IMR-90 (cell line): ENCODE data around the gene ARHGAP28. TPM values are rescaled to one million over a fixed set of nuclear protein-coding genes. Genes with fewer than 3 reads are reported as not detected.
A peak's percentile ranks its signal among the peaks of the same experiment; 100 is the strongest.

Source experiments
- ATAC-seq: fragments of 200-7000 bp; cut with Tn5 transposase; 2 replicates; pipeline ENCODE4 v1.9.1; 2020; ENCODE audit warnings: low read depth, mild to moderate bottlenecking, moderate library complexity
- BruUV-seq: library from RNA; stranded (reverse); fragments of 400-500 nt; replicated peaks from 2 replicates; lab custom pipeline; 2021; lab: Mats Ljungman, UMichigan
- CTCF ChIA-PET: fragments of 300-600 bp; formaldehyde crosslinking; extraction: SDS; loops from one replicate; lab custom pipeline; 2021; ENCODE audit warnings: antibody characterized with exemption; lab: Yijun Ruan, JAX
- POLR2A ChIA-PET: fragments of 300-600 bp; sonication (Branson Sonifier 250); formaldehyde crosslinking; loops from one replicate; lab custom pipeline; 2022; ENCODE audit warnings: antibody characterized with exemption; ENCODE audit not compliant: unreplicated experiment; lab: Charles Lee
- DNase-seq: peaks from one replicate; pipeline ENCODE4 v3.0.0; 2013
- H2AFZ ChIP-seq: replicated peaks from 2 replicates; pipeline ENCODE3; 2013; ENCODE audit warnings: low read length, mild to moderate bottlenecking; ENCODE audit not compliant: poor library complexity
- H2AK5ac ChIP-seq: 2 replicates; pipeline ENCODE4 v1.6.1; 2013; ENCODE audit warnings: low read depth, low read length, inconsistent platforms
- H2AK9ac ChIP-seq: replicated peaks from 2 replicates; pipeline ENCODE3; 2013; ENCODE audit warnings: mild to moderate bottlenecking, low read depth, low read length, moderate library complexity; ENCODE audit not compliant: poor library complexity
- H2BK120ac ChIP-seq: 2 replicates; pipeline ENCODE4 v1.6.1; 2013; ENCODE audit warnings: low read depth, low read length, inconsistent platforms
- H2BK15ac ChIP-seq: 3 replicates; pipeline ENCODE4 v1.6.1; 2013; ENCODE audit warnings: low read depth, low read length, inconsistent platforms
- H2BK20ac ChIP-seq: 2 replicates; pipeline ENCODE4 v1.6.1; 2013; ENCODE audit warnings: low read depth, mild to moderate bottlenecking, inconsistent platforms, low read length, moderate library complexity
- H2BK5ac ChIP-seq: 2 replicates; pipeline ENCODE4 v1.6.1; 2013; ENCODE audit warnings: mild to moderate bottlenecking, low read depth, low read length, inconsistent platforms; ENCODE audit not compliant: poor library complexity, severe bottlenecking
- H3K14ac ChIP-seq: replicated peaks from 2 replicates; pipeline ENCODE4 v1.6.1; 2013; ENCODE audit warnings: low read depth, low read length, inconsistent platforms
- H3K18ac ChIP-seq: 2 replicates; pipeline ENCODE4 v1.6.1; 2013; ENCODE audit warnings: low read depth, low read length, control low read depth
- H3K23ac ChIP-seq: 2 replicates; pipeline ENCODE4 v1.6.1; 2013; ENCODE audit warnings: low read depth, low read length, inconsistent platforms
- H3K27ac ChIP-seq: 2 replicates; pipeline ENCODE4 v1.5.1; 2013; ENCODE audit warnings: mild to moderate bottlenecking, control low read depth, low read length; ENCODE audit not compliant: insufficient read depth
- H3K27me3 ChIP-seq: 2 replicates; pipeline ENCODE4 v1.6.1; 2013; ENCODE audit warnings: low read length; ENCODE audit not compliant: control insufficient read depth, insufficient read depth
- H3K36me3 ChIP-seq: 2 replicates; pipeline ENCODE4 v1.6.1; 2013; ENCODE audit warnings: low read length, mixed read lengths; ENCODE audit not compliant: control insufficient read depth, insufficient read depth
- H3K4ac ChIP-seq: 2 replicates; pipeline ENCODE4 v1.6.1; 2013; ENCODE audit warnings: low read depth, low read length, inconsistent platforms
- H3K4me1 ChIP-seq: 2 replicates; pipeline ENCODE4 v1.6.1; 2013; ENCODE audit warnings: low read length, mixed read lengths; ENCODE audit not compliant: control insufficient read depth, insufficient read depth
- H3K4me2 ChIP-seq: 2 replicates; pipeline ENCODE4 v1.6.1; 2013; ENCODE audit warnings: low read depth, mild to moderate bottlenecking, control low read depth, low read length, moderate library complexity
- H3K4me3 ChIP-seq: 2 replicates; pipeline ENCODE4 v1.5.1; 2013; ENCODE audit warnings: low read depth, mild to moderate bottlenecking, control low read depth, low read length, moderate library complexity; ENCODE audit not compliant: insufficient read depth
- H3K56ac ChIP-seq: 2 replicates; pipeline ENCODE4 v1.6.1; 2013; ENCODE audit warnings: low read length, inconsistent platforms; ENCODE audit not compliant: insufficient read depth; ENCODE audit errors: extremely low read depth
- H3K79me1 ChIP-seq, 2 experiments: 2 replicates each; pipeline ENCODE4 v1.6.1; 2013; ENCODE audit warnings: low read length in 2 of 2, inconsistent platforms in 1 of 2, low read depth in 1 of 2
- H3K9ac ChIP-seq: 2 replicates; pipeline ENCODE4 v1.6.1; 2013; ENCODE audit warnings: low read depth, low read length, control low read depth
- H3K9me1 ChIP-seq: 2 replicates; pipeline ENCODE4 v1.6.1; 2013; ENCODE audit warnings: low read length, inconsistent platforms; ENCODE audit not compliant: insufficient read depth
- H3K9me3 ChIP-seq: 2 replicates; pipeline ENCODE4 v1.6.1; 2013; ENCODE audit warnings: low read length; ENCODE audit not compliant: control insufficient read depth, insufficient read depth
- H4K20me1 ChIP-seq: 2 replicates; pipeline ENCODE4 v1.6.1; 2013; ENCODE audit warnings: low read length, inconsistent platforms; ENCODE audit not compliant: insufficient read depth
- H4K5ac ChIP-seq: 2 replicates; pipeline ENCODE4 v1.6.1; 2013; ENCODE audit warnings: mild to moderate bottlenecking, low read depth, low read length, control low read depth
- H4K8ac ChIP-seq, 2 experiments: 2 replicates each; pipeline ENCODE4 v1.6.1; 2013; ENCODE audit warnings: low read depth in 2 of 2, low read length in 2 of 2, control low read depth in 1 of 2, inconsistent platforms in 1 of 2
- H4K91ac ChIP-seq: 2 replicates; pipeline ENCODE4 v1.6.1; 2013; ENCODE audit warnings: low read depth, low read length, inconsistent platforms; ENCODE audit not compliant: insufficient read depth
- BHLHE40 ChIP-seq: fragments of 150-350 bp; IDR thresholded peaks from 2 replicates; pipeline ENCODE4 v1.6.1; 2016; ENCODE audit warnings: mild to moderate bottlenecking, low read depth, low read length
- FOS ChIP-seq: fragments of 150-350 bp; IDR thresholded peaks from 2 replicates; pipeline ENCODE4 v1.6.1; 2016; ENCODE audit warnings: low read depth, low read length
- MAFK ChIP-seq: IDR thresholded peaks from 2 replicates; pipeline ENCODE4 v1.6.1; 2012; ENCODE audit warnings: low read depth, low read length, improper control_type of control experiment
- MXI1 ChIP-seq: IDR thresholded peaks from 2 replicates; pipeline ENCODE4 v1.6.1; 2012; ENCODE audit warnings: low read depth, mild to moderate bottlenecking, low read length, moderate library complexity, borderline replicate concordance
- NFE2L2 ChIP-seq: fragments of 150-350 bp; IDR thresholded peaks from 2 replicates; pipeline ENCODE4 v1.6.1; 2016; ENCODE audit warnings: low read depth, mild to moderate bottlenecking, low read length
- POLR2A ChIP-seq: IDR thresholded peaks from 2 replicates; pipeline ENCODE4 v1.6.1; 2012; ENCODE audit warnings: mild to moderate bottlenecking, low read depth, low read length
- RAD21 ChIP-seq: IDR thresholded peaks from 2 replicates; pipeline ENCODE4 v1.6.1; 2012; ENCODE audit warnings: low read length, improper control_type of control experiment
- RFX5 ChIP-seq: IDR thresholded peaks from 2 replicates; pipeline ENCODE4 v1.8.0; 2012; ENCODE audit warnings: low read depth, mild to moderate bottlenecking, low read length, moderate library complexity
- SMC3 ChIP-seq: fragments of 150-350 bp; IDR thresholded peaks from 2 replicates; pipeline ENCODE4 v1.6.1; 2016; ENCODE audit warnings: low read depth, mild to moderate bottlenecking, antibody characterized with exemption, low read length, moderate library complexity
- WGBS, 2 experiments: methylation state at CpG; one replicate each; pipeline versions ENCODE4 v1.1.5 to v1.1.7; 2013; ENCODE audit warnings: missing lambda C conversion rate in 2 of 2; ENCODE audit not compliant: insufficient read length in 1 of 2; ENCODE audit errors: extremely low coverage in 2 of 2; 5-methylcytosine and 5-hydroxymethylcytosine counted together
- dilution Hi-C: fragments of 300-500 bp; cut with HindIII; formaldehyde crosslinking; loops from one replicate; pipeline ENCODE4 v1.14.3; 2018; ENCODE audit warnings: low sequenced_read_pairs; ENCODE audit not compliant: unreplicated experiment
- in situ Hi-C: fragments of 300-500 bp; cut with MboI; formaldehyde crosslinking; loops from 3 replicates; pipeline ENCODE4 v1.14.3; 2019; ENCODE audit warnings: low sequenced_read_pairs, inconsistent platforms, mixed read lengths
- intact Hi-C: fragments of 100-400 bp; cut with micrococcal nuclease; formaldehyde crosslinking; loops from 2 replicates; pipeline ENCODE4 v1.10.0; 2022
- polyA plus RNA-seq, 3 experiments: library from polyadenylated mRNA; depleted of rRNA; stranded (reverse); fragments of >200 nt; gene quantifications; 2 replicates each; pipeline ENCODE4 v1.2.3, GENCODE V29; 2012; ENCODE audit warnings: low replicate concordance in 1 of 3
- total RNA-seq: library from RNA; depleted of rRNA; stranded (reverse); fragments of >200 nt; gene quantifications from 2 replicates; pipeline ENCODE4 v1.2.3, GENCODE V29; 2012
- TF ChIP-seq, protein P1 (sequence below): fragments of 150-350 bp; IDR thresholded peaks from 2 replicates; pipeline ENCODE4 v1.6.1; 2017; ENCODE audit warnings: mild to moderate bottlenecking, antibody characterized with exemption, low read length, low read depth
- TF ChIP-seq, protein P2 (sequence below): fragments of 150-350 bp; IDR thresholded peaks from 2 replicates; pipeline ENCODE4 v1.6.1; 2016; ENCODE audit warnings: low read depth, mild to moderate bottlenecking, low read length, moderate library complexity, borderline replicate concordance
- TF ChIP-seq, protein P3 (sequence below): conservative IDR thresholded peaks from 2 replicates; pipeline ENCODE4 v1.5.1; 2012; ENCODE audit warnings: mild to moderate bottlenecking, low read depth, low read length, improper control_type of control experiment

Gene ARHGAP28
- total and polyA plus RNA-seq, 2 of the 4 experiments (the other 2 are of a cell fraction), result 1.8 to 3.8 TPM

DNA sequence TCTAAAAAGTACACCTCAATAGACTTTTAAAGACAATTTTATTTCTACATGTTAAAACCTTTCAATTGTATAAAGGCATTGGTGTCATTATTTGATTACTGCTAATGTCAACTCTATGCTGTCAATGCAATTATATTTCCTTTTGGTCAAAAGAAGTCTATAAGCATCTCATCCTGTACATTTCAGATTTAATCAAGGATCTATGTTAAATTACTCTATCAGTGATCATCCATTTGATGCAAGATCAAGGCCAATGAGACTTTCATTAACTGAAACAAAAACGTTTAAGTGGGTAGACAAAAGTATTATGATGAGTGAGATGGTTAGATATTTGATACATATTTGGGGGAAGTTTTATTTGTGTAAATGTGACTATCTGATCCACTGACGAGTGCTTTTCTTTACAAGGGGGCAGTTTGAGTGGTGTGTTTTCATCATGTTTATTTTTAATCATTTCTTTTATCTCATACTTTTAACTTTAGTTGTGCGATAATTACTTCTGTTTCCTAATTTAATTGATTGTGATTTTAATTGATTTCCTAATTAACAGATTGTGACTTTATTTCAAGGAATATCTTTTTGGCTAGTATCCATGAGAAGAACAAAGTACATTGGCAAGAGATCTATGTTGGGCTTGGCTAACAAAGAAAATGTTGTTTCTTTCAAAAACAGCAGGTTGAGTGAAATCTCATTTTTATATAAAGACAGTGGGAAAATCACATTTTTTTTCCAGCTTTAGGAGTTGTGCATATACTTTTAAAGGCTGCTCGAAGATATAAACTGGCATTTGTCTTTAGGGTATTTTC is 1.1 kb downstream of the ARHGAP28 start:
- no peak for DNase-seq
- dilution Hi-C loops (no loop called here), in situ Hi-C loops (no loop called here), intact Hi-C loops (loop anchor here (2.0 to 5.0 kb wide), 5 partner anchors 46 to 838 kb away; no protein-coding TSS in a partner anchor)
- Histone ChIP-seq H3K56ac (peak overlapping the region; percentile 84; the same call in 1 of the 2 replicates), H2BK120ac (peak overlapping the region; percentile 30; the same call in 1 of the 2 replicates), H4K8ac (peak overlapping the region; percentile 34 to 69; a peak in 2 of 4 replicates), H3K23ac (peak overlapping the region; percentile 65; the same call in 1 of the 2 replicates), H3K14ac (no peak overlapping the region; the same call in 1 of the 2 replicates), H3K9me1 (peaks cover 8% of the 10 kb centered on the region; the same call in 1 of the 2 replicates), H3K27ac (peak overlapping the region; percentile 96; the same call in 1 of the 2 replicates), H2AFZ (no peak overlapping the region), H2BK20ac (no peak overlapping the region; the same call in none of the 2 replicates), H2BK15ac (no peak overlapping the region), H4K5ac (peak overlapping the region; percentile 52), H3K4me2 (peak overlapping the region; percentile 50), H2AK5ac (no peak overlapping the region), H4K91ac (no peak overlapping the region), H4K20me1 (no peaks in the 10 kb centered on the region), H3K4me1 (peaks cover 7% of the 10 kb centered on the region), H3K79me1 (peaks cover 4 to 10% of the 10 kb centered on the region in 2 experiments; a peak in 1 of 4 replicates), H3K4me3 (peak overlapping the region; percentile 68), H2AK9ac (no peak overlapping the region), H3K9me3 (no peaks in the 10 kb centered on the region), H3K9ac (peak overlapping the region; percentile 91), H2BK5ac (peak overlapping the region; percentile 55), H3K36me3 (no peaks in the 10 kb centered on the region), H3K4ac (peak overlapping the region; percentile 31; the same call in 1 of the 2 replicates), H3K27me3 (no peaks in the 10 kb centered on the region), H3K18ac (peak overlapping the region; percentile 86)
- CTCF ChIA-PET, result no interaction called here
- no peak for ATAC-seq
- POLR2A ChIA-PET, result interaction anchor here (1.0 to 2.4 kb wide), 2 partner anchors 11 to 46 kb away, joined by 4 to 6 read pairs; no protein-coding TSS in a partner anchor
- no CpG with 5 or more reads among the region's 4 CpGs for WGBS, 2 experiments
- BruUV-seq, result no TSS peak
- TF ChIP-seq, protein P1, sequence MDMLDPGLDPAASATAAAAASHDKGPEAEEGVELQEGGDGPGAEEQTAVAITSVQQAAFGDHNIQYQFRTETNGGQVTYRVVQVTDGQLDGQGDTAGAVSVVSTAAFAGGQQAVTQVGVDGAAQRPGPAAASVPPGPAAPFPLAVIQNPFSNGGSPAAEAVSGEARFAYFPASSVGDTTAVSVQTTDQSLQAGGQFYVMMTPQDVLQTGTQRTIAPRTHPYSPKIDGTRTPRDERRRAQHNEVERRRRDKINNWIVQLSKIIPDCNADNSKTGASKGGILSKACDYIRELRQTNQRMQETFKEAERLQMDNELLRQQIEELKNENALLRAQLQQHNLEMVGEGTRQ, result no peak
- no peak for TF ChIP-seq MXI1
- TF ChIP-seq RFX5, result no peak
- TF ChIP-seq SMC3, result no peak
- no peak for TF ChIP-seq MAFK
- TF ChIP-seq, protein P2, sequence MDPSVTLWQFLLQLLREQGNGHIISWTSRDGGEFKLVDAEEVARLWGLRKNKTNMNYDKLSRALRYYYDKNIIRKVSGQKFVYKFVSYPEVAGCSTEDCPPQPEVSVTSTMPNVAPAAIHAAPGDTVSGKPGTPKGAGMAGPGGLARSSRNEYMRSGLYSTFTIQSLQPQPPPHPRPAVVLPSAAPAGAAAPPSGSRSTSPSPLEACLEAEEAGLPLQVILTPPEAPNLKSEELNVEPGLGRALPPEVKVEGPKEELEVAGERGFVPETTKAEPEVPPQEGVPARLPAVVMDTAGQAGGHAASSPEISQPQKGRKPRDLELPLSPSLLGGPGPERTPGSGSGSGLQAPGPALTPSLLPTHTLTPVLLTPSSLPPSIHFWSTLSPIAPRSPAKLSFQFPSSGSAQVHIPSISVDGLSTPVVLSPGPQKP, result no peak
- no peak for TF ChIP-seq RAD21
- TF ChIP-seq, protein P3, sequence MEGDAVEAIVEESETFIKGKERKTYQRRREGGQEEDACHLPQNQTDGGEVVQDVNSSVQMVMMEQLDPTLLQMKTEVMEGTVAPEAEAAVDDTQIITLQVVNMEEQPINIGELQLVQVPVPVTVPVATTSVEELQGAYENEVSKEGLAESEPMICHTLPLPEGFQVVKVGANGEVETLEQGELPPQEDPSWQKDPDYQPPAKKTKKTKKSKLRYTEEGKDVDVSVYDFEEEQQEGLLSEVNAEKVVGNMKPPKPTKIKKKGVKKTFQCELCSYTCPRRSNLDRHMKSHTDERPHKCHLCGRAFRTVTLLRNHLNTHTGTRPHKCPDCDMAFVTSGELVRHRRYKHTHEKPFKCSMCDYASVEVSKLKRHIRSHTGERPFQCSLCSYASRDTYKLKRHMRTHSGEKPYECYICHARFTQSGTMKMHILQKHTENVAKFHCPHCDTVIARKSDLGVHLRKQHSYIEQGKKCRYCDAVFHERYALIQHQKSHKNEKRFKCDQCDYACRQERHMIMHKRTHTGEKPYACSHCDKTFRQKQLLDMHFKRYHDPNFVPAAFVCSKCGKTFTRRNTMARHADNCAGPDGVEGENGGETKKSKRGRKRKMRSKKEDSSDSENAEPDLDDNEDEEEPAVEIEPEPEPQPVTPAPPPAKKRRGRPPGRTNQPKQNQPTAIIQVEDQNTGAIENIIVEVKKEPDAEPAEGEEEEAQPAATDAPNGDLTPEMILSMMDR, result no peak
- TF ChIP-seq FOS, result no peak
- TF ChIP-seq NFE2L2, result no peak
- TF ChIP-seq BHLHE40, result no peak
- TF ChIP-seq POLR2A, result no peak
